HK-2 (cell line): ENCODE measurements around the gene UBE3B.

Source experiments
- DNase-seq: peaks from one replicate; pipeline ENCODE4 v3.0.0-alpha.2; 2018; ENCODE audit not compliant: unreplicated experiment

The UBE3B gene

DNA sequence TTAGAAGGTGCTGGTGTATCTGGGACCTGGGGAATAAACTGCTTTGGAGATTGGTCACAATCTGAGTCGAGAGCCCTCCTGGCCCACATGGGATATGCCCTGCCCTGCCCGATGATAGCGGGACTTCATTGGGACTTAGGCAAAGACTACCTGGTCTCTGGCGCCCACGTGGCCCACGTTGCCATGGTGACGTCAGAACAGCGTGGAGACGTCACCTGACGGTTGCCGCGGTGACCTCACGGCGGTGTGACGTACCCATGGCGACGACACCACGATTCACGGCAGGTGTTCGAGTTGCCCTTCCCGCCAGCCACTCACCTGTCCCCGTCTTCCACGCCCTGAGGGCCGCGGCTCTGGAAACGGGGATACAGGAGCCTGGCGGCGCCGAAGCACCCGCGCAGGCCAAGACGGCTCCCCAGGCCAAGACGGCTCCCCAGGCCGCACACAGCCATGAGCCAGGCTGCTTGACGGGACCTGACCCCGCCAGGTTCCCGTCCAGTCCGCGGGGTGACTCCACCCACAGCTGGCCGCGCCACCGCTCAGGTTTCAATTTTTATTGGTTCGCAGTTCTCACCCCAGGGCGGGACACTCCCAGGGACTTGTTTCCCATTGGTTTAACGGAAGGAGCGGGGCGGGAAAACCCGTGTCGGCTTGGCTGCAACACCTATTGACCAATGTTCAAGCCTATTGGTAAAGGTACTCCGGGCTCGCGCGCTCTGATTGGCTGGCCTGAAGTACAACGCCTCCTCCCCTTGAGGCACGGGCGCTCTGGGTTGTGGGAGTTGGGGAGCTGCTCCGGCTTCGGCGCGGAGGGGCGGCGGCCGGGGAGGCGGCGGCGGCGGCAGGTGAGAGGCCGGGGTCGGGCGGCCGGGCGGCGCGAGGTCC lies 95.8 kb downstream of the UBE3B start, which contains the start of the genes MMAB and MVK:
MMAB (minus strand) TSS at position 476 of the 885 bp plus-strand sequence; CDS start at position 452, 24 bp downstream.
MVK (plus strand) TSS at position 766 of the 885 bp plus-strand sequence. CDS start 1,029 bp downstream, outside the sequence.
- peak; percentile 99 for DNase-seq

DNA sequence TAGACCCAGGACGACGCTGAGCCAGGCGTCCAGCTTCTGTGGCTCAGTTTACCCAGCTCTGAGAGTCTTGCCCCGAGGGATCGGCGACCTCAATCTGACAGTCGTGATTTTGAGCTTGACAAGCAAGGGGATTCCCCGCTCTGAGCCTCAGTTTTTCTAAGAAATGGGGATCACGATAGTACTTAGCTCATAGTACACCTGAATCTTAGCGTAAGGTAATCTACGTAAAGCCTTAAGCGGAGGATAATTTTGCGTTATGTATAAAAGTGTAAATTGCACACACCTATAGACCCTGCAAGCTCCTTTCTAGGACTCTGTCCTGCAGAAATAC lies 96.4 kb downstream of the UBE3B start:
- DNase-seq: no peak

DNA sequence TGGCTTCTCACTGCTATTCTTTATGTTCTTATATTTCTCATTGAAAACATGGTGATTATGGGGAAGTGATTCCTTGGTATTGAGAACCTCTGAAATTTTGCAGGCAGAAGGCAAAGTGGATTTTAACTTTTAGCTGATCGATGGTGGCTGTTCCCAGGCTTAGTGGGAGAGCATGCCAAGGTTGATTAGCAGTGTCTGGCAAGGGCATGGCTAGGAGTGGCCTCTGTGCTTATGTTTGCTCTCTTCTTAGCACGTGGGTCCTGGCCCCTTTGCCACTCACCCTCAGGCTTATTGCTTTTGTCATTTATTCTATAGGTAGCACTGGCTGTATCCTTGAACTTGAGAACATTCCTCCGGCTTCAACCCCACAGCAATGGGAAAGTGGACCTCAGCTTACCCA lies 98.2 kb downstream of the UBE3B start:
- no peak for DNase-seq

DNA sequence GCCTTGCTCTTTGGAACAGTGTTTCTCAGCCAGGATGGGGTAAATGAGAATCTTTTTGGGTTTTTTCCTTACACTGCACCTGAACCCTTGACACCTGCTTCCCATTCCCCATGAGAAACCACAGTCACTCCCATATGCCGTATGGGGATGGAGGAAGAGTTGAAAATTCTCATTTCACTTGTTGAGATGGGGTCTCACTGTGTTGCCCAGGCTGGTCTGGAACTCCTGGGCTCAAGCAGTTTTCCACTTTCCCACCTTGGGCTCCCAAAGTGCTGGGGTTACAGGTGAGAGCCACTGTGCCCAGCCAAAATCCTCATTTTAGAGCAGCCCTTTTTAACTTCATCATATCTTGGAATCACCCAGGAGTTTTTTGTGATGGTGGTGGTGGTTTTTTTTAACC lies 99.9 kb downstream of the UBE3B start:
- no peak for DNase-seq

DNA sequence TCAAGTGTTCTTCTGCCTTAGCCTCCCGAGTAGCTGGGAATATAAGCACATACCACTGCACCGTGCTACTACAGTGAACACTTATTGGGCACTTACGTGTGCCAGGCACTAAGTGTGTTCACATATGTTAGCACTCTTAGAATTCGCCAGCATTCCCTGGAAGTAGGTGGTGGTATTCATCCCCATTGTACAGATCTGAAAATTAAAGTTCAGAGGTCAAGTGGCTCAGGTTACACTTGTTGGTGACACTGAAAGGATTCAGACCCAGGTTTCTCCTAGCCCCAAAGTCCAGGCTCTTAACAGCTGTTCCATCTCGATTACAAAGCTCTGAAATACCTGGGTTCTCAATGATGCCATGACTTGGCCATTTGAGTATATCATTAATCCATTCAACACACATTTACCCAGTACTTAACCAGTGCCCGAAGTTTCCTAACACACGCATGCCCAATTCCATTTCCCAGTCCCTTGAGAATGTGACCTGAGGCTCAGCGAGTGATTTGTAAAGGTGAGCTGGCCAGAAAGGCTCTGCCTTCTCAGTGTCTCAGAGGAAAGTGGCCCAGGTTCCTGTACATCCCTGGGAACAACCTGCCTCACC lies 101.0 kb downstream of the UBE3B start:
- no peak for DNase-seq

DNA sequence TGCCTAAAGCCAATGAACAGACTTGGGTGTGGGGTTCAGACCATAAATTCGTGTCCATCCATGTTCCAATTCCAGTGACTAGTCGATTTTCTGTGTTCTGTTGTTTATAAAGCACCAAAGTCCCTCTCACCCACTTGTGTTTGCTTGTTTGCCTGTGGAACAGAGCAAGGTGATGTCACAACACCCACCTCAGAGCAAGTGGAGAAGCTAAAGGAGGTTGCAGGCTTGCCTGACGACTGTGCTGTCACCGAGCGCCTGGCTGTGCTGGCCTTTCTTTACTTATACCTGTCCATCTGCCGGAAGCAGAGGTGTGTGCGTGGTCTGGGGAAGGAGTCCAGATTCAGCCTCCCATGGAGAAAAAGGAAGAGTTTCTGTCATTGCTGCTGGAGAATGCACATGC lies 102.2 kb downstream of the UBE3B start:
- no peak for DNase-seq

DNA sequence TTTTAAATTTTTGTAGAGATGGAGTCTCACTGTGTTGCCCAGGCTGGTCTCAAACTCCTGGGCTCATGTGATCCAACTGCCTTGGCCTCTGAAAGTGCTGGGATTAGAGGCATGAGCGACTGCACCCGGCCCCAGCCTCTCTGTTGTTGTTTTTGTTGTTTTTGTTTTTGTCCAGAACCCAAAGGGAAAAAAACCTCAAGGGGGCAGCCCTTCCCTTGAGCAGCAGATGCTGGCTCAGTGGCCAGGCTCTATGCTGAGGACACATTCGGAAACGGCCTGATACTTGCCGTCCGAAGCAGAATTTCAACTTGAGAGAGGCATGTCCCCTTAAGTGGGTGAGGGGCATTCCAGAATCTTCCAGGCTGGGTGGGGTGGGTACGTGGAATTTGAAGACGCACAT lies 102.8 kb downstream of the UBE3B start:
- DNase-seq: no peak

DNA sequence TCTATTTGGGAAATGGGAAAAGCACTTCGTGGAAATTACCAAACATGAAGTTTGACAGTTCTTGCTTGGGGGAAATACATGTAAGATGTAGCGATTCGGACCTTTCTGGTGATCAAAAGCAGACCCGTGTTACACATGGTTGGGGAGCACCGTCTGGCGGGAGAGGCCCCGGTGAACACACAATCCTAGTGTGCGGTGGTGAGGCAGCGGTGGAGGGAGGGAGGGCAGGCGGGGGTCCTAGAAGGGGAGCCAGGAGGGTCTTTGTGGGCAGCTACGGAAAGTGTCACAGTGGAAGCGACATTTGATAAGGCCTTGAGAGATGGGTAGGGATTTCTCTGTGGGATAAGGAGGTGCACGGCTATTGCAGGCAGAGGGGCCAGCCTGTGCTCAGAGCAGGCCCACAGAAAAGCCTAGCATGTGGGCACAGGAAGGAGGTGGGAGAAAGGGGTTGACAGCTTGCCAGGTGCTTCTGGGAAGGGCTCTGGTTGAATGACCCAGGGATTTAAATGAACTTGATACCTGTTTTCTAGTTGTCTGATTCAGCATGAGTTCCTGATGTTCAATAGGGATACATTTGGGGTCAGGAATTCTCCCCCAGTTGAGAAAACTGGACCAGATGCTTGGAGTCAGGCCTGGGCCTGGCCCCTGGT lies 103.4 kb downstream of the UBE3B start:
- no peak for DNase-seq

DNA sequence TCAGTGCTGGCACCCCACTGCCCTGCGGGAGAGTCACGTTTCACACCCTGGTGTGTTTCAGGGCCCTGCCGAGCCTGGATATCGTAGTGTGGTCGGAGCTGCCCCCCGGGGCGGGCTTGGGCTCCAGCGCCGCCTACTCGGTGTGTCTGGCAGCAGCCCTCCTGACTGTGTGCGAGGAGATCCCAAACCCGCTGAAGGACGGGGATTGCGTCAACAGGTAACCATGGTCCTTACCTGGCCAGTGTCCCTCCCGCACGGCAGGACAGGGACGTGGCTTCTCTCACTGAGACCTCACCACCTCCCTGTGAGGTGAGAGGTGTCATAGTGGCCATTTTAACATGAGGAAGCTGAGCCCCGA lies 103.9 kb downstream of the UBE3B start:
- no peak for DNase-seq

DNA sequence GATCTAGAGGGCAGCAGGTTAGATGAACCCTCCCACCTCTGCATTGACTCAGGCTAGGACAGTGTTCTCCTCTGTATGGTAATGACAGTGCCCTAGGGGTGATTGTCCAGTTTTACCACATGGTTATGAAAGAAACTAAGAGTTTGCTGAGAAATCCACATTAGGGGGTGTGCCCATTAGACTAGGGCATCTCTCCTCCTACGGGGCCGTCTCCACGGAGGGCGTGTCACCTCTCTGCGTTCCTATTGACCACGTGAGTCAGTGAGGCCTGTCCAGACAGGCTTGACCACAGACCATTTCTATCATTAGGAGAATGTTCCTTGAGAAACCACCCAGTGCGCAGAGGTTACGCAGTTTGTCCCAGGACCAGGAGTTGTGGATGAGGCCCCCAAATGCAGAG lies 104.4 kb downstream of the UBE3B start:
- peak; percentile 36 for DNase-seq

DNA sequence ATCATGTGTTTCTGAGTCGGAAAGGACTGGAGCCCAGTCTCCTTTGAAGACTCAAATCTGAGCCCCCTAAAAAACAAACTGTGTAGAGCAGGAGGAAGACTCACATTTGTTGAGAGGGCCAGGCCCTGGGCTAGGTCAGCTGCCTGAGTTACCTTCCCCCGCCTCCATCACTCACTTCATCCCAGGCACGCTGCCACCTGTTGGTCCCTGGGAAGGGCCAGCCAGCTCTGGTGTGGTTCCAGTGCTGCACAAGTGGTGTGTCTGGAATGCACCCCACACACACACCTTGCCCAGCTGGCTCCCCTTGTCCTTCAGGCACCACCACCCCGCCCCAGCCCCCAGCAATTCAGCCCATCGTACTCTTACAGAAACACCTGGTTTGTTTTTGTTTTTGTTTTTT lies 105.2 kb downstream of the UBE3B start:
- DNase-seq: no peak

DNA sequence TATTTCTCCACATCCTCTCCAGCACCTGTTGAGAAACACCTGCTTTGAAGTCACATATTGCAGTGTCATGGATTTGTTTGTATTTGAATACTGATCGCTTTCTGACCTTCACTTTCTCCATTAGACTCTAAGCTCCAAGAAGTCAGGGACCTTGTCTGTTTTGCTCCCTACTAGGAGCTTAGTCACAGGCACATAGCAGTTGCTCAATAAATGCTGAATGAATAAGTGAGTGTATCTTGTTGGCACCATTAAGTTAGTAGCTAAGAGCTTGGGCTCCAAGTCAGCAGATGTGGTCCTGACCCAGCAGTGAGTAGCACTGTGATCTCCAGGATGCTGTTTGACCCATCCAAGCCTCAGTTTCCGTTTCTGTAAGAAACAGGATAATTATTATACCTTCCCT lies 106.3 kb downstream of the UBE3B start:
- no peak for DNase-seq
